Keratinocyte (primary cell): Measurements from ENCODE around the gene ZNG1F. TPM values are rescaled to one million over a fixed set of nuclear protein-coding genes. Genes with fewer than 3 reads are reported as not detected.
"Not testable (repeated sequence)": the region's sequence is repeated elsewhere in the genome, so short reads cannot be mapped to it uniquely, and the experiment has no call there.

Experiments used
- DNase-seq: peaks from one replicate; pipeline ENCODE4 v3.0.0-alpha.2; 2011; ENCODE audit warnings: low read depth, missing footprints, low spot score
- FAIRE-seq: peaks from 2 replicates; lab custom pipeline; 2011; peaks lifted over from hg19 to GRCh38; lab: Jason Lieb, UNC
- H2AFZ ChIP-seq: 2 replicates; pipeline ENCODE4 v1.6.0; 2012; ENCODE audit warnings: low read length, control low read depth, inconsistent platforms; ENCODE audit not compliant: control insufficient read depth
- H3K27ac ChIP-seq: 2 replicates; pipeline ENCODE4 v1.5.1; 2011; ENCODE audit warnings: low read length; ENCODE audit not compliant: control insufficient read depth, insufficient read depth
- H3K27me3 ChIP-seq: 3 replicates; pipeline ENCODE4 v1.6.0; 2011; ENCODE audit warnings: low read length; ENCODE audit not compliant: control insufficient read depth, insufficient read depth; ENCODE audit errors: extremely low read depth
- H3K36me3 ChIP-seq, 2 experiments: 2 replicates in 1 of 2; 3 replicates in 1 of 2; pipeline ENCODE4 v1.5.1; 2011; ENCODE audit warnings: low read length in 2 of 2, mild to moderate bottlenecking in 1 of 2; ENCODE audit not compliant: control insufficient read depth in 2 of 2, insufficient read depth in 2 of 2; ENCODE audit errors: extremely low read depth in 1 of 2
- H3K4me1 ChIP-seq: 3 replicates; pipeline ENCODE4 v1.5.1; 2011; ENCODE audit warnings: low read length; ENCODE audit not compliant: control insufficient read depth, insufficient read depth; ENCODE audit errors: extremely low read depth
- H3K4me2 ChIP-seq: 3 replicates; pipeline ENCODE4 v1.6.0; 2011; ENCODE audit warnings: low read depth, low read length; ENCODE audit not compliant: control insufficient read depth, insufficient read depth; ENCODE audit errors: extremely low read depth
- H3K4me3 ChIP-seq, 3 experiments: fragments of 200-600 bp in 1 of 3; sonication (generic) in 1 of 3; 2 replicates in 2 of 3; 3 replicates in 1 of 3; pipeline ENCODE4 v1.5.1; 2011 to 2016; ENCODE audit warnings: low read length in 3 of 3, mild to moderate bottlenecking in 3 of 3, control low read depth in 2 of 3, inconsistent platforms in 1 of 3, low read depth in 1 of 3, mixed read lengths in 1 of 3, mixed run types in 1 of 3, moderate library complexity in 1 of 3; ENCODE audit not compliant: control insufficient read depth in 2 of 3, insufficient read depth in 2 of 3; ENCODE audit errors: extremely low read depth in 1 of 3
- H3K79me2 ChIP-seq: 2 replicates; pipeline ENCODE4 v1.6.0; 2012; ENCODE audit warnings: low read length; ENCODE audit not compliant: control insufficient read depth, insufficient read depth
- H3K9ac ChIP-seq: 3 replicates; pipeline ENCODE4 v1.6.0; 2011; ENCODE audit warnings: low read length; ENCODE audit not compliant: control insufficient read depth, insufficient read depth; ENCODE audit errors: extremely low read depth
- H3K9me1 ChIP-seq: 3 replicates; pipeline ENCODE4 v1.6.0; 2011; ENCODE audit warnings: low read length; ENCODE audit not compliant: control insufficient read depth, insufficient read depth; ENCODE audit errors: extremely low read depth
- H3K9me3 ChIP-seq: 2 replicates; pipeline ENCODE4 v1.5.1; 2012; ENCODE audit warnings: low read depth, low read length; ENCODE audit not compliant: control insufficient read depth
- H4K20me1 ChIP-seq: 3 replicates; pipeline ENCODE4 v1.6.0; 2011; ENCODE audit warnings: low read length; ENCODE audit not compliant: control insufficient read depth, insufficient read depth; ENCODE audit errors: extremely low read depth
- EZH2 ChIP-seq: IDR thresholded peaks from one replicate; pipeline ENCODE4 v1.6.1; 2012; ENCODE audit warnings: inconsistent platforms, mild to moderate bottlenecking, low read length, moderate library complexity
- dilution Hi-C: fragments of 300-500 bp; cut with MboI; formaldehyde crosslinking; loops from one replicate; pipeline ENCODE4 v1.7.0; 2020; ENCODE audit warnings: low sequenced_read_pairs; ENCODE audit not compliant: extremely low pct_ligation_motif_present
- polyA plus RNA-seq, 5 experiments: library from polyadenylated mRNA; depleted of rRNA in 3 of 5; stranded (reverse) in 3 of 5; stranded (forward) in 1 of 5; unstranded in 1 of 5; fragments of >200 nt; gene quantifications; 1 replicate in 1 of 5; 2 replicates in 3 of 5; 3 replicates in 1 of 5; pipeline versions ENCODE4 v1.2.1 to v1.2.3, GENCODE V29; 2011 to 2012; ENCODE audit warnings: missing spikeins in 2 of 5, low read depth in 1 of 5, low replicate concordance in 1 of 5
- TF ChIP-seq, protein P1 (sequence below), 3 experiments: IDR thresholded peaks in 1 of 3; conservative IDR thresholded peaks in 1 of 3; optimal IDR thresholded peaks in 1 of 3; 2 replicates in 2 of 3; 3 replicates in 1 of 3; pipeline versions ENCODE3 to v1.5.1; 2011; ENCODE audit warnings: low read length in 3 of 3, mild to moderate bottlenecking in 3 of 3, moderate library complexity in 2 of 3, control low read depth in 1 of 3, inconsistent platforms in 1 of 3; ENCODE audit not compliant: insufficient read depth in 2 of 3; ENCODE audit errors: extremely low read depth in 1 of 3

Gene ZNG1F
- polyA plus RNA-seq, 1 donor (not counting 4 experiments of a cell fraction or from before 2014, with no cell fraction given) = 18.4 TPM

- Histone ChIP-seq H3K36me3 (peaks cover 0 to 8% of the 10 kb centered on the region in 2 experiments), H3K9me1 (no peaks in the 10 kb centered on the region), H4K20me1 (no peaks in the 10 kb centered on the region), H3K4me2 (no peak overlapping the region), H3K9ac (no peak overlapping the region), H3K27ac (no peak overlapping the region), H3K27me3 (no peaks in the 10 kb centered on the region), H3K9me3 (peaks cover 11% of the 10 kb centered on the region), H3K4me3 (no peak overlapping the region), H3K79me2 (peaks cover 11% of the 10 kb centered on the region), H2AFZ (no peak overlapping the region), H3K4me1 (no peaks in the 10 kb centered on the region)
- no peak for FAIRE-seq
- dilution Hi-C loops = no loop called here
- no peak for DNase-seq
- TF ChIP-seq, protein P1, sequence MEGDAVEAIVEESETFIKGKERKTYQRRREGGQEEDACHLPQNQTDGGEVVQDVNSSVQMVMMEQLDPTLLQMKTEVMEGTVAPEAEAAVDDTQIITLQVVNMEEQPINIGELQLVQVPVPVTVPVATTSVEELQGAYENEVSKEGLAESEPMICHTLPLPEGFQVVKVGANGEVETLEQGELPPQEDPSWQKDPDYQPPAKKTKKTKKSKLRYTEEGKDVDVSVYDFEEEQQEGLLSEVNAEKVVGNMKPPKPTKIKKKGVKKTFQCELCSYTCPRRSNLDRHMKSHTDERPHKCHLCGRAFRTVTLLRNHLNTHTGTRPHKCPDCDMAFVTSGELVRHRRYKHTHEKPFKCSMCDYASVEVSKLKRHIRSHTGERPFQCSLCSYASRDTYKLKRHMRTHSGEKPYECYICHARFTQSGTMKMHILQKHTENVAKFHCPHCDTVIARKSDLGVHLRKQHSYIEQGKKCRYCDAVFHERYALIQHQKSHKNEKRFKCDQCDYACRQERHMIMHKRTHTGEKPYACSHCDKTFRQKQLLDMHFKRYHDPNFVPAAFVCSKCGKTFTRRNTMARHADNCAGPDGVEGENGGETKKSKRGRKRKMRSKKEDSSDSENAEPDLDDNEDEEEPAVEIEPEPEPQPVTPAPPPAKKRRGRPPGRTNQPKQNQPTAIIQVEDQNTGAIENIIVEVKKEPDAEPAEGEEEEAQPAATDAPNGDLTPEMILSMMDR (optimal IDR thresholded peaks at IDR 0.05 in 1 of 3, IDR thresholded peaks at IDR 0.05 in 1 of 3, conservative IDR thresholded peaks at IDR 0.05 in 1 of 3; ENCODE audit: extremely low read depth in 1 of 3, insufficient read depth in 2 of 3, low read length in 3 of 3) = no peak
- TF ChIP-seq EZH2 = no peak
Measured at GRCh38 chr9:41229408-41230401, 40.6 kb upstream of the ZNG1F start.

DNA sequence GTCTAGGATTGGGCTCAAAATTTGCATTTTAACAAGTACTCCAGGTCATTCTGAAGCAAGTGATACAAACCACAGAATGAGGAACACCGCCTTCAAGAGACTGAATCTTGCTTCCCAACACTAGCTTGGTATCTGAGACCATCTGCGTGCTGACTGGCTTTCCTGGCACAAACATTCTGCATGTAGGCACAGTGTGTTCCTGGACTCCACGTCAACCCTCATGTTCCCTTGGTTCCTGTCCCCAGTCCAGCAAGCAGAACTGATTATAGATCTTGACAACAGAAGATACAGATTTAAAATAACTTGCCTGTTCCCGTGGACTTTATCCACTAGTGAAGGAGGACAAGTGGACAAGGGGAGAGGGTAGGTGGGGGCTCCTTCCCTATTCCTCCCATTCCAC lies 30.7 kb upstream of the ZNG1F start:
- H3K9me1 ChIP-seq, FAIRE-seq, H3K79me2 ChIP-seq, H3K4me3 ChIP-seq, H3K4me2 ChIP-seq, H3K9ac ChIP-seq, H3K36me3 ChIP-seq, H3K9me3 ChIP-seq, H4K20me1 ChIP-seq, H3K4me1 ChIP-seq, H3K27me3 ChIP-seq, DNase-seq, H3K27ac ChIP-seq, dilution Hi-C loops, H2AFZ ChIP-seq: not testable (repeated sequence)

DNA sequence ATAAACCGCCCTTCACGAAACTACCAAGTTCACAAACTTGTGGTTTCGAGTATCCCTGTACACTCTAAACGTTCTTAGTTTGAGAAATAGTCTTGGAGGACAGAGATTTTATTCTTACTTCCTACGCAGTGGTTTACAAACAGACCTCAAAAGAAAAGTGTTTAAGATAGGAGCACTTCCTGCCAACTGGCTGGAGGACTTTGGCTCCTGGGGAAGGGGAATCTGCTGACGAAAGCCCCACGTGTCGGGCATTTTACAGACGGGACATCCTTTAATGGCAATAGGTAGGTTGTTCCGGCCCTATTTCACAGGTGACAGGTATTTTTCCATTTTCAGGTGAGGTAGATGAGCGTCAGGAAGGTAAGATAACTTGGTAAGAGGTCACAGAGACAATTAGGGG lies 678 bp downstream of the ZNG1F start:
- H2AFZ ChIP-seq = not testable (repeated sequence)

DNA sequence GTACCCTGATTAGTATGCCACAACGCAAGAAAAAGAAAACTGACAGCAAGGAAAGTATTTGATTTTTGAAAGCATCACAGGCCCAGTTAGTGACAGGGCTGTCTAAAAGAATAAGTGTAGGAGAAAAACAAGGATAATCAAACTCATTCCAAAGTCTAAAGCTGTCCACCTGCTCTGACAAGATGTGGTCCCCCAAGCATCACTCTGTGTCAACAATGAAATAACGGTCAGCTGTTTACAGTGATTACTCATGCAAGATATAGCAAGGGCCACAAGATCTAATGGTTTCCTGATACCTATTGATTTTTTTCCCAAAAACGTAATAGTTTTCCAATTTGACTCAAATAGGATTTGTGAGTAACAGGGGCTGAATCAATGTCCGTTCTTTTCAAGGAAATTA lies 14.1 kb downstream of the ZNG1F start:
- H3K9ac ChIP-seq, H3K27me3 ChIP-seq, dilution Hi-C loops, H3K27ac ChIP-seq, H3K9me1 ChIP-seq, H4K20me1 ChIP-seq, FAIRE-seq, DNase-seq, H3K79me2 ChIP-seq, H3K36me3 ChIP-seq, H2AFZ ChIP-seq, H3K9me3 ChIP-seq, H3K4me2 ChIP-seq, H3K4me3 ChIP-seq, H3K4me1 ChIP-seq: not testable (repeated sequence)

More for the DNA sequence above, 678 bp downstream of the ZNG1F start:
- H3K36me3 ChIP-seq, H3K4me2 ChIP-seq, H3K9me1 ChIP-seq, H3K9me3 ChIP-seq, H4K20me1 ChIP-seq, H3K27me3 ChIP-seq, H3K79me2 ChIP-seq, FAIRE-seq, DNase-seq, H3K4me3 ChIP-seq, H3K4me1 ChIP-seq, H3K9ac ChIP-seq, dilution Hi-C loops, H3K27ac ChIP-seq: not testable (repeated sequence)
